ENCODE results near the gene COPG1. TPM values are rescaled to one million over a fixed set of nuclear protein-coding genes. Genes with fewer than 3 reads are reported as not detected.
A peak's percentile ranks its signal among the peaks of the same experiment; 100 is the strongest.

The COPG1 gene
- total and polyA plus RNA-seq, 2 of the 13 experiments (the other 11 are each of a cell fraction or from before 2014, with no cell fraction given) = 98.6 to 166 TPM

DNA sequence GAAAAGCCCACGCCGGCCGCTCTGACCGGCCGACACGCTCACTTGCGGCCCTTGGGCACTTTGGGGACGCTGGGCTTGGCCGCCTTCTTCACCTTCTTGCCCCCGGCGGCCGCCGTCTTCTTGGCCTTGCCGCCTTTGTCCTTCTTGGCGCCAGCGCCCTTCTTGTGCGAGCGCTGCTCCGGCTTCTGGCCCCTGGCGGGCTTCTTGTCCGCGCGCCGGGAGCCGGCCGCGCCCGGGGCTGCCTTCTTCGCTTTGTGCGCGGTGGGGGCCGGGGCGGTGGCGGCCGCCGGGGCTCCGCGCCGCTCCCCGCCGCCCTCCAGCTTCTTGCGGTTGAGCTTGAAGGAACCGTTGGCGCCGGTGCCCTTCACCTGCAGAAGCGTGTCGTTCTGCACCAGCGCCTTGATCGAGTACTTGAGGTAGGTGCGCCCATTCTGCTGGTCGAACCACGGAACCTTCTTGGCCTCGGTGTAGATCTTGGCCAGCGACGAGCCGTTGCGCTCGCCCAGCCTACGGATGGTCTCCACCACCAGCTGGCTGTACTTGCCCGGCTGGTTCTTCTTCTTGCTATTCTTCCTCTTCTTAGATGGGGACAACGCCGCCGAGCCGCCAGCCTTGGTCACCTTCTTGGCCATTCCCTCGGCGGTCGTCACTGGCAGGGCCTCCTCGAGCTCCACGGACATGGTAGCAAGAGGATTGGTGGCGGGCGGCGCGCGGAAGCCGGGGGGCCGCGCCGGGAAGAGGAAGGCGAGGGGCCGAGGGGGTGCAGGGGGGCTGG is 66.0 kb downstream of the COPG1 start (continued):
- no peak for TF ChIP-seq CBX2 (IDR thresholded peaks at IDR 0.05; ENCODE audit: low read depth, low read length)
- no peak for TF ChIP-seq CBX2 (CRISPR knock-in tag; IDR thresholded peaks at IDR 0.05; ENCODE audit: low read depth)
- TF ChIP-seq ZMAT3 (CRISPR knock-in tag; conservative IDR thresholded peaks at IDR 0.05) = peak; percentile 1; the same call in 1 of the 2 replicates
- TF ChIP-seq ZNF552 (CRISPR knock-in tag; IDR thresholded peaks at IDR 0.05; ENCODE audit: borderline replicate concordance) = 0 out of 2 replicates have a peak, but pooled peaks have one; percentile 40
- no peak for TF ChIP-seq XBP1 (CRISPR knock-in tag; IDR thresholded peaks at IDR 0.05)
- 0 out of 2 replicates have a peak, but pooled peaks have one; percentile 4 for TF ChIP-seq SIN3A (IDR thresholded peaks at IDR 0.05; ENCODE audit: borderline replicate concordance, low read depth, low read length)
- TF ChIP-seq THAP7 (CRISPR knock-in tag; IDR thresholded peaks at IDR 0.05) = 0 out of 2 replicates have a peak, but pooled peaks have one; percentile 17
- TF ChIP-seq HDAC1 (CRISPR knock-in tag; IDR thresholded peaks at IDR 0.05) = 0 out of 2 replicates have a peak, but pooled peaks have one; percentile 13
- TF ChIP-seq, protein P1, sequence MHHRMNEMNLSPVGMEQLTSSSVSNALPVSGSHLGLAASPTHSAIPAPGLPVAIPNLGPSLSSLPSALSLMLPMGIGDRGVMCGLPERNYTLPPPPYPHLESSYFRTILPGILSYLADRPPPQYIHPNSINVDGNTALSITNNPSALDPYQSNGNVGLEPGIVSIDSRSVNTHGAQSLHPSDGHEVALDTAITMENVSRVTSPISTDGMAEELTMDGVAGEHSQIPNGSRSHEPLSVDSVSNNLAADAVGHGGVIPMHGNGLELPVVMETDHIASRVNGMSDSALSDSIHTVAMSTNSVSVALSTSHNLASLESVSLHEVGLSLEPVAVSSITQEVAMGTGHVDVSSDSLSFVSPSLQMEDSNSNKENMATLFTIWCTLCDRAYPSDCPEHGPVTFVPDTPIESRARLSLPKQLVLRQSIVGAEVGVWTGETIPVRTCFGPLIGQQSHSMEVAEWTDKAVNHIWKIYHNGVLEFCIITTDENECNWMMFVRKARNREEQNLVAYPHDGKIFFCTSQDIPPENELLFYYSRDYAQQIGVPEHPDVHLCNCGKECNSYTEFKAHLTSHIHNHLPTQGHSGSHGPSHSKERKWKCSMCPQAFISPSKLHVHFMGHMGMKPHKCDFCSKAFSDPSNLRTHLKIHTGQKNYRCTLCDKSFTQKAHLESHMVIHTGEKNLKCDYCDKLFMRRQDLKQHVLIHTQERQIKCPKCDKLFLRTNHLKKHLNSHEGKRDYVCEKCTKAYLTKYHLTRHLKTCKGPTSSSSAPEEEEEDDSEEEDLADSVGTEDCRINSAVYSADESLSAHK (CRISPR knock-in tag; IDR thresholded peaks at IDR 0.05; ENCODE audit: borderline replicate concordance) = no peak
- TF ChIP-seq ZNF367 (CRISPR knock-in tag; IDR thresholded peaks at IDR 0.05; ENCODE audit: borderline replicate concordance) = peak; percentile 38; the same call in 1 of the 2 replicates
- TF ChIP-seq TAF1 (CRISPR knock-in tag; IDR thresholded peaks at IDR 0.05) = no peak
